Sigmoid colon (tissue), 4 donors: ENCODE results near the gene PARVB.

Source experiments
- CTCF ChIP-seq, 4 experiments: fragments of 450-650 bp in 3 of 4; fragments of 200-600 bp in 1 of 4; IDR thresholded peaks; one replicate each; pipeline ENCODE4 v1.5.1; 2016 to 2019; ENCODE audit warnings: antibody characterized with exemption in 4 of 4, mild to moderate bottlenecking in 3 of 4, moderate library complexity in 2 of 4
- EP300 ChIP-seq, 4 donors: sonication (generic); formaldehyde crosslinking; IDR thresholded peaks; one replicate each; pipeline ENCODE4 v1.6.1; 2017; ENCODE audit warnings: antibody characterized with exemption in 4 of 4
- POLR2A ChIP-seq, 2 donors: fragments of 450-650 bp; IDR thresholded peaks; one replicate each; pipeline ENCODE4 v1.6.1; 2016; ENCODE audit warnings: antibody characterized with exemption in 2 of 2, mild to moderate bottlenecking in 2 of 2, moderate library complexity in 2 of 2

DNA sequence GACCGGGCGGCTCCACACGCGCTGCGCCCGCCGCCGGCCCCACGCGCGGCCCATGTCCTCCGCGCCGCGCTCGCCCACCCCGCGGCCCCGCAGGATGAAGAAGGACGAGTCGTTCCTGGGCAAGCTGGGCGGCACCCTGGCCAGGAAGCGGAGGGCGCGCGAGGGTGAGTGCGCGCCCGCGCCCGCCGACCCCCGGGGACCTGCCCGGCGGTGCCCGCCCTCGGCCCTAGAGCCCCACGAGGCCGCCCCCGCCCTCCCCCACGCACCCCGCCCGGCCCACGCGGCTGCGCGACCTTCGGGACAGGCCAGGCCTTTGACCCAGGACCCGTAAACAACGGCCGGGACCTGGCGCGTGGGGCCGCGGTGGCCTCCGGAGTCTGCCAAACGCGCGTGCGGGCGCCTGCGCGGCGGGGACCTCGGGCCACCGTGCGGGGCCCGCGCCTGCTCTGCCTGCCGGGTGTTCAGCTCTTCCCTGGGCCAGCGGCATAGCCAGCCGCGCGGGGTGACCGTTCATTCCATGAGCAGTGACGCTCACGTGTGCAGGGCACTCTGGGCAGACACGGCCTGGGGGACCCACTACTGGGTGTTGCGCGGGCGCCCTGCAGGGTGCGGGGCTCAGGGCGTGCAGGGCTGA is at the start of gene PARVB:
- TF ChIP-seq CTCF (IDR thresholded peaks at IDR 0.05) (no peak), POLR2A (IDR thresholded peaks at IDR 0.05) (no peak), EP300 (IDR thresholded peaks at IDR 0.05) (no peak)
